Adrenal gland (tissue), 5 donors: Measurements from ENCODE around the gene ZNF200.

Source experiments
- CTCF ChIP-seq, 6 experiments: fragments of 450-650 bp in 4 of 6; fragments of 200-600 bp in 2 of 6; sonication (generic) in 1 of 6; IDR thresholded peaks; 1 replicate in 5 of 6; 2 replicates in 1 of 6; pipeline versions ENCODE4 v1.5.1 to v1.8.0; 2016 to 2021; ENCODE audit warnings: antibody characterized with exemption in 6 of 6, mild to moderate bottlenecking in 2 of 6, moderate library complexity in 1 of 6
- POLR2A ChIP-seq, 2 donors: fragments of 450-650 bp; IDR thresholded peaks; one replicate each; pipeline ENCODE4 v1.6.1; 2017; ENCODE audit warnings: antibody characterized with exemption in 2 of 2, mild to moderate bottlenecking in 2 of 2, moderate library complexity in 1 of 2
- donor health status: DM: no; HTN: no; CAD: no.

- TF ChIP-seq CTCF (IDR thresholded peaks at IDR 0.05) (no peak), POLR2A (IDR thresholded peaks at IDR 0.05) (no peak)
Measured at GRCh38 chr16:3212567-3212966, 22.4 kb downstream of the ZNF200 start.
